Mesenchymal stem cell (in vitro differentiated cells and primary cell): ENCODE results near the gene CSF1R.

ENCODE experiments used
- DNase-seq: peaks from one replicate; pipeline ENCODE4 v3.0.0-alpha.2; 2013
- H2AFZ ChIP-seq: one replicate; pipeline ENCODE4 v1.6.1; 2013; ENCODE audit warnings: low read depth, mild to moderate bottlenecking, control low read depth, inconsistent platforms, low read length, moderate library complexity
- H2AK5ac ChIP-seq: 2 replicates; pipeline ENCODE4 v1.6.1; 2013; ENCODE audit warnings: low read length, moderate library complexity, mild to moderate bottlenecking, inconsistent platforms; ENCODE audit not compliant: severe bottlenecking
- H2BK120ac ChIP-seq: one replicate; pipeline ENCODE4 v1.6.1; 2013; ENCODE audit warnings: low read depth, mild to moderate bottlenecking, inconsistent platforms, low read length, moderate library complexity
- H2BK12ac ChIP-seq, 2 experiments: one replicate each; pipeline ENCODE4 v1.6.1; 2013; ENCODE audit warnings: inconsistent platforms in 2 of 2, low read length in 2 of 2, mild to moderate bottlenecking in 2 of 2, moderate library complexity in 2 of 2, control low read depth in 1 of 2
- H2BK15ac ChIP-seq: one replicate; pipeline ENCODE4 v1.6.1; 2013; ENCODE audit warnings: mild to moderate bottlenecking, low read depth, inconsistent platforms; ENCODE audit not compliant: poor library complexity, severe bottlenecking
- H2BK5ac ChIP-seq: 2 replicates; pipeline ENCODE4 v1.6.1; 2013; ENCODE audit warnings: low read depth, mild to moderate bottlenecking, low read length, control low read depth, inconsistent platforms; ENCODE audit not compliant: poor library complexity, severe bottlenecking
- H3K14ac ChIP-seq, 2 experiments: one replicate each; pipeline ENCODE4 v1.6.1; 2013; ENCODE audit warnings: inconsistent platforms in 2 of 2, low read length in 2 of 2, control low read depth in 1 of 2, mild to moderate bottlenecking in 1 of 2, moderate library complexity in 1 of 2
- H3K18ac ChIP-seq, 2 experiments: one replicate each; pipeline ENCODE4 v1.6.1; 2013; ENCODE audit warnings: inconsistent platforms in 2 of 2, low read length in 2 of 2, control low read depth in 1 of 2, low read depth in 1 of 2, mild to moderate bottlenecking in 1 of 2
- H3K23ac ChIP-seq, 2 experiments: one replicate each; pipeline ENCODE4 v1.6.1; 2013; ENCODE audit warnings: inconsistent platforms in 2 of 2, low read length in 2 of 2, mild to moderate bottlenecking in 2 of 2, moderate library complexity in 2 of 2, control low read depth in 1 of 2
- H3K27ac ChIP-seq: 2 replicates; pipeline ENCODE4 v1.5.1; 2013; ENCODE audit warnings: mild to moderate bottlenecking, moderate library complexity, low read length, control low read depth, inconsistent platforms; ENCODE audit not compliant: poor library complexity, severe bottlenecking
- H3K27me3 ChIP-seq, 2 experiments: 2 replicates each; pipeline versions ENCODE4 v1.6.1 to v1.7.0; 2013; ENCODE audit warnings: low read length in 2 of 2, mild to moderate bottlenecking in 2 of 2, moderate library complexity in 2 of 2, control low read depth in 1 of 2, inconsistent platforms in 1 of 2; ENCODE audit not compliant: control insufficient read depth in 1 of 2, insufficient read depth in 1 of 2
- H3K36me3 ChIP-seq, 2 experiments: 2 replicates each; pipeline versions ENCODE4 v1.6.1 to v1.7.0; 2013; ENCODE audit warnings: low read length in 2 of 2, control low read depth in 1 of 2, inconsistent platforms in 1 of 2, low read depth in 1 of 2, mild to moderate bottlenecking in 1 of 2; ENCODE audit not compliant: insufficient read depth in 2 of 2, control insufficient read depth in 1 of 2
- H3K4ac ChIP-seq, 2 experiments: one replicate each; pipeline ENCODE4 v1.6.1; 2013; ENCODE audit warnings: inconsistent platforms in 2 of 2, low read length in 2 of 2, mild to moderate bottlenecking in 2 of 2, moderate library complexity in 2 of 2, control low read depth in 1 of 2, low read depth in 1 of 2
- H3K4me1 ChIP-seq: 2 replicates; pipeline ENCODE4 v1.6.1; 2013; ENCODE audit warnings: low read depth, low read length, control low read depth; ENCODE audit not compliant: control insufficient read depth, insufficient read depth
- H3K4me2 ChIP-seq: 2 replicates; pipeline ENCODE4 v1.6.1; 2013; ENCODE audit warnings: low read length, mild to moderate bottlenecking, inconsistent platforms; ENCODE audit not compliant: poor library complexity, severe bottlenecking
- H3K4me3 ChIP-seq, 2 experiments: 2 replicates each; pipeline versions ENCODE4 v1.5.1 to v1.7.0; 2013; ENCODE audit warnings: low read length in 2 of 2, mild to moderate bottlenecking in 2 of 2, control low read depth in 1 of 2, low read depth in 1 of 2; ENCODE audit not compliant: insufficient read depth in 1 of 2
- H3K79me1 ChIP-seq: replicated peaks from 2 replicates; pipeline ENCODE4 v1.6.1; 2013; ENCODE audit warnings: mild to moderate bottlenecking, control low read depth, low read length, inconsistent platforms; ENCODE audit not compliant: poor library complexity, severe bottlenecking
- H3K9ac ChIP-seq: 2 replicates; pipeline ENCODE4 v1.7.0; 2013; ENCODE audit warnings: mild to moderate bottlenecking, low read length, moderate library complexity
- H3K9me3 ChIP-seq: 2 replicates; pipeline ENCODE4 v1.7.0; 2013; ENCODE audit warnings: mild to moderate bottlenecking, low read length; ENCODE audit not compliant: control insufficient read depth
- H4K8ac ChIP-seq: one replicate; pipeline ENCODE4 v1.6.1; 2013; ENCODE audit warnings: inconsistent platforms, mild to moderate bottlenecking, low read length, moderate library complexity
- H4K91ac ChIP-seq: one replicate; pipeline ENCODE4 v1.6.1; 2013; ENCODE audit warnings: mild to moderate bottlenecking, low read length, inconsistent platforms
- WGBS: methylation state at CpG from one replicate; pipeline ENCODE4 v1.1.7; 2013; ENCODE audit warnings: mixed read lengths; 5-methylcytosine and 5-hydroxymethylcytosine counted together

Gene CSF1R

DNA sequence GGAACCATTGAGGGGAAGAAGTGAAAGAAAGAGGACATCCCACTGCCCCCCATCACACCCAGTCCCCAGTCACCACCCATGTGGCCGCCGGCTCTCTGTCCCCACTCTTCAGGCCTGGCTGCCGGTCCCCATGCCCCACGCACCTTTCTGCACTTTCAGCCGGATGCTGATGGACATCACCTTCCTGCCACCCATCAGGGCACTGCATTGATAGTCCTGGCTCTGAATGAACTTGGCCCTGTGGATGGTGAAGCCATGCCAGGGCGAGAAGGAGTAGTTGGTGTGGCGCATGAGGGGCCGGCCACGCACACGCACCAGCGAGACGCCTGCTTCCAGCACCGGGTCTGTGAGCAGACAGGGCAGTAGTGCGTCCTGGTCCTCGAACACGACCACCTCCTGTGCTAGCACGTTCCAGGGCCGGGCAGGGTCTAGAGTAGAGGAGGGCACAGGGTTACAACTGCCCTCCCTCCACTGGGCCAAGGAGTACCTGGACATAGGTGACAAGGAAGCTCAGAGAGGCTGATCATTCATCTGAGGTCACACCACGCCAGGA lies 6.4 kb downstream of the CSF1R start:
- H2AK5ac ChIP-seq: no peak overlapping the region
- no peak overlapping the region for H2BK5ac ChIP-seq
- H3K9ac ChIP-seq: no peak overlapping the region
- WGBS: 95% methylated on average over 19 of the region's 19 CpGs
- no peak overlapping the region for H3K4ac ChIP-seq
- no peak overlapping the region for H2BK15ac ChIP-seq
- H3K27ac ChIP-seq: no peak overlapping the region
- no peak overlapping the region for H4K8ac ChIP-seq
- no peak overlapping the region for H4K91ac ChIP-seq
- H3K23ac ChIP-seq: no peak overlapping the region
- no peaks in the 10 kb centered on the region for H3K79me1 ChIP-seq
- H3K4me2 ChIP-seq: no peak overlapping the region
- peaks cover 6% of the 10 kb centered on the region for H3K4me1 ChIP-seq
- H2BK12ac ChIP-seq: no peak overlapping the region
- H3K18ac ChIP-seq: no peak overlapping the region
- H3K27me3 ChIP-seq: peaks cover 0 to 10% of the 10 kb centered on the region in 2 experiments
- H2BK120ac ChIP-seq: no peak overlapping the region
- DNase-seq: no peak
- H3K4me3 ChIP-seq: no peak overlapping the region
- no peaks in the 10 kb centered on the region for H3K36me3 ChIP-seq
- no peak overlapping the region for H2AFZ ChIP-seq
- H3K14ac ChIP-seq: peak overlapping the region in 1 of 2 experiments; percentile 41
- H3K9me3 ChIP-seq: no peaks in the 10 kb centered on the region

GRCh38 chr5:150078802-150079689 lies 7.3 kb downstream of the CSF1R start:
- Histone ChIP-seq H3K4me2 (no peak overlapping the region), H4K91ac (no peak overlapping the region), H2BK15ac (no peak overlapping the region), H2BK120ac (no peak overlapping the region), H3K4me1 (peaks cover 6% of the 10 kb centered on the region), H3K18ac (no peak overlapping the region), H3K14ac (peak overlapping the region in 1 of 2 experiments; percentile 61), H4K8ac (no peak overlapping the region), H3K4me3 (no peak overlapping the region), H3K23ac (no peak overlapping the region), H3K36me3 (no peaks in the 10 kb centered on the region), H3K27me3 (peaks cover 0 to 10% of the 10 kb centered on the region in 2 experiments), H2AK5ac (no peak overlapping the region), H3K9me3 (no peaks in the 10 kb centered on the region), H3K27ac (no peak overlapping the region), H3K79me1 (no peaks in the 10 kb centered on the region), H2BK5ac (no peak overlapping the region), H2AFZ (no peak overlapping the region), H3K9ac (no peak overlapping the region), H3K4ac (no peak overlapping the region), H2BK12ac (no peak overlapping the region)
- WGBS: 94% methylated on average over 7 of the region's 7 CpGs
- no peak for DNase-seq

GRCh38 chr5:150077996-150078801 lies 8.2 kb downstream of the CSF1R start:
- Histone ChIP-seq H3K4me1 (peaks cover 6% of the 10 kb centered on the region), H3K27me3 (peaks cover 0 to 10% of the 10 kb centered on the region in 2 experiments), H3K9ac (no peak overlapping the region), H3K4me2 (no peak overlapping the region), H3K4ac (no peak overlapping the region), H2BK15ac (no peak overlapping the region), H2BK12ac (no peak overlapping the region), H3K18ac (no peak overlapping the region), H3K36me3 (no peaks in the 10 kb centered on the region), H4K91ac (no peak overlapping the region), H2BK5ac (no peak overlapping the region), H2AFZ (no peak overlapping the region), H4K8ac (no peak overlapping the region), H3K23ac (no peak overlapping the region), H3K9me3 (peaks cover 8% of the 10 kb centered on the region), H3K27ac (no peak overlapping the region), H2AK5ac (no peak overlapping the region), H3K14ac (no peak overlapping the region), H3K79me1 (no peaks in the 10 kb centered on the region), H3K4me3 (no peak overlapping the region), H2BK120ac (no peak overlapping the region)
- no peak for DNase-seq
- 90% methylated on average over 8 of the region's 8 CpGs for WGBS

DNA sequence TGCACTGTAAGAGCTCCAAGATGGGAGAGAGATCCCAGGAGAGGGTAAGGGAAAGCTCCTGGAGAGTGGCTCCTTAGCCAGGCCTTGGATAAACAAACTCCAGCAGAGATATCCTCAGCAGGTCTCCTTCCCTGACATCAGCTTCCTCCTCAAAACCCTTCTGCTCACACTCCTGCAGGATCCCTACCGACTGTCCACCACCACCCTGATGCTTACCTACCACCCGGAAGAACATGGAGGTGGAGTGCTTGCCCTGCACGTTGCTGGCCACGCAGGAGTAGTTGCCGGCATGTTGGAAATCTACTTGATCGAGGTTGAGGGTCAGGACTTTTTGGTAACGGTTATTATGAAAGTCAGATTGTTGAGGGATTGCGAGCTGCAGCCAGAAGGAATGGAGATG lies 9.3 kb downstream of the CSF1R start:
- H4K91ac ChIP-seq: no peak overlapping the region
- no peak overlapping the region for H3K27ac ChIP-seq
- peaks cover 6% of the 10 kb centered on the region for H3K4me1 ChIP-seq
- H2BK5ac ChIP-seq: no peak overlapping the region
- no peak overlapping the region for H2BK120ac ChIP-seq
- H3K9ac ChIP-seq: no peak overlapping the region
- no peak overlapping the region for H3K18ac ChIP-seq
- H3K23ac ChIP-seq: no peak overlapping the region
- DNase-seq: no peak
- peaks cover 0 to under 1% of the 10 kb centered on the region in 2 experiments for H3K27me3 ChIP-seq
- no peaks in the 10 kb centered on the region for H3K36me3 ChIP-seq
- no peak overlapping the region for H3K4me2 ChIP-seq
- no peak overlapping the region for H2BK12ac ChIP-seq
- no peak overlapping the region for H3K4ac ChIP-seq
- H2BK15ac ChIP-seq: no peak overlapping the region
- no peak overlapping the region for H2AK5ac ChIP-seq
- no peaks in the 10 kb centered on the region for H3K79me1 ChIP-seq
- no peak overlapping the region for H3K4me3 ChIP-seq
- 85% methylated on average over 8 of the region's 8 CpGs for WGBS
- H4K8ac ChIP-seq: no peak overlapping the region
- H2AFZ ChIP-seq: no peak overlapping the region
- peaks cover 13% of the 10 kb centered on the region for H3K9me3 ChIP-seq
- H3K14ac ChIP-seq: no peak overlapping the region
